ENCODE measurements around the gene ALDH1B1.
"Not testable (repeated sequence)": the region's sequence is repeated elsewhere in the genome, so short reads cannot be mapped to it uniquely, and the experiment has no call there.

ALDH1B1 gene

DNA sequence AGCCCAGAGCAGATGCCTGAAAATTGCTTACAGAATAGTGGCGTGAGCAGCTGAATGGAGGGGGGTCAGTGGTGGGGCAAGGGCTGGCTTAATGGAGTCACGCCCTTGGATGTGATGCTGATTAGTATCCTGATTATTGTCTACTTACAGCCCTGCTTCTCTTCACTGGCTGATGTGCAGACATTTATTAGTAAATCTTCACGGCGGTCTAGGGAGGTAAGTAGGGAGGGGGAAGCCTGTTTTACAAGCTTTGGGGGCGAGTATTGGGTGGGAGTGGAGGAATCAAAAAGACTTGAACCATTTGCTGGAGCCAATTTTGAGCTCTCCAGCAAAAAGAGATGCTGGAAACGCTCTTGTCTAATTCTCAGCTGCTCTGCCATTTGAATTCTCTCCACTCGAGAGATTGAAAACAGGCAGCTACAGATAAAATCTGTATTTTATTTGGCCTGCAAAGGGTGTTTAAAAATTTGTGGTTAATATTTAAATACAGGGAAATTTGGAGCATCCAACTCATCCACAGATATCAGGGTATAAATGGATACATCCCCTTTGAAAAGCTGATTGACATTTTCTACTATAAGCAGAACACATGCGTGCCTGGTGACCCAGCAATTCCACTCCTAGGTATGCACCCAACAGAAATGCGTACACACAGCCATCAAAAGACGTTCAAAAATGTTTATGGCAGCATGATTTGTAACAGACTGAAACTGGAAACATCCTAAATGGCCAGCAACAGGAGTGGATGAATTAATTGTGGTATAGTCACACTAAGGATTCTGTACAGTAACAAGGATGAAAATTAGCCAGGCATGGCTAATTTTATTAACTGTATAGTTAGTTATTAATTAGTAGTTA is 19.5 kb upstream of the ALDH1B1 start:
- TF ChIP-seq CTCF (IDR thresholded peaks at IDR 0.05; ENCODE audit: low read depth, low read length, missing control alignments): no peak
- DNase-seq (ENCODE audit: extremely low read depth, low read depth): no peak
- H3K4me3 ChIP-seq (replicated peaks; ENCODE audit: low read depth, low read length): no peak overlapping the region

GRCh38 chr9:38373679-38374078 is 18.8 kb upstream of the ALDH1B1 start:
- TF ChIP-seq CTCF (IDR thresholded peaks at IDR 0.05; ENCODE audit: low read depth, low read length, missing control alignments): no peak
- DNase-seq (ENCODE audit: extremely low read depth, low read depth): no peak

DNA sequence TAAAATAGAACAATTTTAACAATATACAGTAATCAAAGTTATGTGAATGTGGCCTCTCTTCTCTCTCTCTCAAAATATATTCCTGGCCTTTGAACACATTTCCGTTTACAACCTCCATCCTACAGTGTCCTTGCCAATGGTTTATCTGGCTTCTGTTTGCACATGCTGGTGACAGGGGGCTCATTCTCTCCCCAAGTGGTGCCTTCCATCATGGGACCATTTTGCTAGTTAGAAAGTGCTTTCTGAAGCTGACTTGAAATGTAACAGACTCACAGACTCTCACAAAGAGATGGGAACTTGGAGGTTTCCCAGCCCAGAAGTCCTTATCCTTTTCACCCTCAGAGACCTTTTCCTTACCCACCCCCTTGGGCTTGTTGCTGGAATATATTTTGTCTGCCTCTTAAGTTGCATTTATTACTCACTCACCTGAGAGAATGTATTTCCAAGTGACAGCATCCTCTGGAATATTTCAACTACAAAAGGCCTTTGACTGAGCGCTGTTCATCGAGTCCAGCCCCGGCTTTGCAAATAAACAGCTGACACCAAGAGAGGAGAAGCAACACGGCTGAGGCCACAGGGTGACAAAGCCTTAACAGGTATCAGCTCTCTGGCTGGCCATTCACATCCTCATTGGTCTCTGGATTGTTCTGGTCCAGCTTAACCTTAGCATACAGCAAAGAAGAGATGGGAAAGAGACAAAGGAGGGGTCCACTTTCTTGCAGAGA is 17.5 kb upstream of the ALDH1B1 start:
- no peak for TF ChIP-seq CTCF (IDR thresholded peaks at IDR 0.05; ENCODE audit: low read depth, low read length, missing control alignments)
- DNase-seq (ENCODE audit: extremely low read depth, low read depth): no peak
- H3K4me3 ChIP-seq (replicated peaks; ENCODE audit: low read depth, low read length): no peak overlapping the region

More at GRCh38 chr9:38373679-38374078, 18.8 kb upstream of the ALDH1B1 start:
- no peak overlapping the region for H3K4me3 ChIP-seq (replicated peaks; ENCODE audit: low read depth, low read length)

DNA sequence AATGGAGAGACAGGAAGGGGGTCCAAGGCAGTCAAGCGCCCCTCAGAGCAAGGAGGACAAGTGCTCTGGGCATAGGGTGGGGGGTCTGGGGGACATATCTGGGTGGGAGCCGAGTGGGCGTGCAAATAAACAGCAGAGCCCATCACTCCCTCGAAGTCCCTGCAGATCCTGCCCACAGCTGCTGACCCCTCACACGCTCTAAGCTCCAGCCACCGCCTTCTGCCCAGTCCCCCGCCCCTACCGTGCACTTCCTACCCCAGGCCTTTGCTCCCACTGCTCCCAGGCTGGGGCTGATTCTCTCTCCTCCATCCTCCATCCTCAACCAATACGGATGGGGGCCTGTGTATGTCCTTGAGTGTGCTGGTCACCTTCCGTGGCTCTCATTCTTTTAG is 16.9 kb upstream of the ALDH1B1 start:
- H3K4me3 ChIP-seq (replicated peaks; ENCODE audit: low read depth, low read length): no peak overlapping the region
- TF ChIP-seq CTCF (IDR thresholded peaks at IDR 0.05; ENCODE audit: low read depth, low read length, missing control alignments): no peak
- DNase-seq (ENCODE audit: extremely low read depth, low read depth): no peak

- DNase-seq (ENCODE audit: extremely low read depth, low read depth): no peak
- no peak for TF ChIP-seq CTCF (IDR thresholded peaks at IDR 0.05; ENCODE audit: low read depth, low read length, missing control alignments)
- no peak overlapping the region for H3K4me3 ChIP-seq (replicated peaks; ENCODE audit: low read depth, low read length)
Measured at GRCh38 chr9:38376021-38376670, 16.4 kb upstream of the ALDH1B1 start.

GRCh38 chr9:38377336-38378083 is 15.0 kb upstream of the ALDH1B1 start:
- not testable (repeated sequence) for DNase-seq (ENCODE audit: extremely low read depth, low read depth)

More at GRCh38 chr9:38377336-38378083, 15.0 kb upstream of the ALDH1B1 start:
- not testable (repeated sequence) for H3K4me3 ChIP-seq (replicated peaks; ENCODE audit: low read depth, low read length)

Data from HFF-Myc (cell line).